GM12878 (cell line): ENCODE data around the gene ZSWIM7.

Experiments used
- CTCF ChIP-seq, 3 experiments: IDR thresholded peaks in 2 of 3; conservative IDR thresholded peaks in 1 of 3; 2 replicates each; pipeline ENCODE4 v1.5.1; 2011; ENCODE audit warnings: low read depth in 3 of 3, low read length in 3 of 3, mild to moderate bottlenecking in 3 of 3, control low read depth in 2 of 3, moderate library complexity in 2 of 3, inconsistent platforms in 1 of 3, mixed read lengths in 1 of 3; ENCODE audit not compliant: control insufficient read depth in 2 of 3, insufficient read depth in 1 of 3; ENCODE audit errors: extremely low read depth in 1 of 3
- KAT2A ChIP-seq: conservative IDR thresholded peaks from 2 replicates; pipeline ENCODE4 v1.6.1; 2011; ENCODE audit warnings: low read depth, low read length; ENCODE audit not compliant: control insufficient read depth
- POLR2A ChIP-seq: IDR thresholded peaks from 2 replicates; pipeline ENCODE4 v1.6.1; 2011; ENCODE audit warnings: low read depth, mild to moderate bottlenecking, low read length
- POLR2AphosphoS5 ChIP-seq: IDR thresholded peaks from 2 replicates; pipeline ENCODE4 v1.6.1; 2011; ENCODE audit warnings: mild to moderate bottlenecking, low read length, inconsistent platforms
- SIN3A ChIP-seq: IDR thresholded peaks from 2 replicates; pipeline ENCODE4 v1.6.1; 2012; ENCODE audit warnings: low read depth, low read length, improper control_type of control experiment
- SIX5 ChIP-seq: IDR thresholded peaks from 2 replicates; pipeline ENCODE4 v1.6.1; 2011; ENCODE audit warnings: mild to moderate bottlenecking, low read depth, low read length, moderate library complexity; ENCODE audit not compliant: severe bottlenecking
- SRF ChIP-seq, 2 experiments: IDR thresholded peaks; 2 replicates each; pipeline ENCODE4 v1.6.1; 2011; ENCODE audit warnings: low read depth in 2 of 2, low read length in 2 of 2, mild to moderate bottlenecking in 1 of 2, moderate library complexity in 1 of 2

- TF ChIP-seq POLR2AphosphoS5, result no peak
- no peak for TF ChIP-seq KAT2A
- no peak for TF ChIP-seq POLR2A
- no peak for TF ChIP-seq SIN3A
- no peak for TF ChIP-seq CTCF (IDR thresholded peaks at IDR 0.05 in 2 of 3, conservative IDR thresholded peaks at IDR 0.05 in 1 of 3; ENCODE audit: control insufficient read depth in 2 of 3, extremely low read depth in 1 of 3, insufficient read depth in 1 of 3, low read depth in 3 of 3, low read length in 3 of 3)
- TF ChIP-seq SIX5, result no peak
- TF ChIP-seq SRF (IDR thresholded peaks at IDR 0.05; ENCODE audit: low read depth in 2 of 2, low read length in 2 of 2), result no peak
Measured at GRCh38 chr17:15958484-15958854, 41.0 kb downstream of the ZSWIM7 start.
